Endothelial cell (in vitro differentiated cells): ENCODE data around the gene BCL7A. TPM values are rescaled to one million over a fixed set of nuclear protein-coding genes. Genes with fewer than 3 reads are reported as not detected.
"Not testable (repeated sequence)": the region's sequence is repeated elsewhere in the genome, so short reads cannot be mapped to it uniquely, and the experiment has no call there.

Experiments
- DNase-seq: peaks from one replicate; pipeline ENCODE4 v3.0.0; 2021; ENCODE audit warnings: low spot score
- H3K27ac Mint-ChIP-seq: one replicate; pipeline ENCODE4 v1.8.0; 2021; ENCODE audit warnings: mixed read lengths, inconsistent platforms; ENCODE audit not compliant: unreplicated experiment
- H3K27me3 Mint-ChIP-seq: one replicate; pipeline ENCODE4 v1.8.0; 2021; ENCODE audit warnings: mild to moderate bottlenecking, moderate library complexity, mixed read lengths, inconsistent platforms; ENCODE audit not compliant: unreplicated experiment
- H3K36me3 Mint-ChIP-seq: one replicate; pipeline ENCODE4 v1.8.0; 2021; ENCODE audit warnings: mild to moderate bottlenecking, low read depth, mixed read lengths, inconsistent platforms; ENCODE audit not compliant: unreplicated experiment
- H3K4me1 Mint-ChIP-seq: one replicate; pipeline ENCODE4 v1.8.0; 2021; ENCODE audit warnings: mild to moderate bottlenecking, mixed read lengths, inconsistent platforms; ENCODE audit not compliant: unreplicated experiment
- H3K4me3 Mint-ChIP-seq: one replicate; pipeline ENCODE4 v1.8.0; 2021; ENCODE audit warnings: mild to moderate bottlenecking, mixed read lengths, inconsistent platforms; ENCODE audit not compliant: unreplicated experiment
- H3K9me3 Mint-ChIP-seq: one replicate; pipeline ENCODE4 v1.8.0; 2021; ENCODE audit warnings: mixed read lengths, inconsistent platforms; ENCODE audit not compliant: unreplicated experiment
- CTCF ChIP-seq: fragments of 200-600 bp; sonication (generic); IDR thresholded peaks from one replicate; pipeline ENCODE4 v1.5.0; 2021; ENCODE audit warnings: antibody characterized with exemption; ENCODE audit not compliant: unreplicated experiment
- total RNA-seq: library from RNA; stranded (reverse); fragmentation: NEBNext Ultra II Directional; extraction: Animal tissue kit (Norgen Biotek cat#: 25700); gene quantifications from one replicate; pipeline ENCODE4 v1.2.1, GENCODE V29; 2021; ENCODE audit not compliant: unreplicated experiment

BCL7A gene
- total RNA-seq, 1 donor from 2014 or later: 6.2 TPM

- Mint-ChIP-seq H3K4me1 (no peaks in the 10 kb centered on the region), H3K27ac (no peak overlapping the region), H3K27me3 (peaks cover 2% of the 10 kb centered on the region), H3K4me3 (no peak overlapping the region), H3K36me3 (no peaks in the 10 kb centered on the region), H3K9me3 (no peaks in the 10 kb centered on the region)
- no peak for DNase-seq
- TF ChIP-seq CTCF: no peak
Measured at GRCh38 chr12:121986489-121987245, 35.0 kb upstream of the BCL7A start.

DNA sequence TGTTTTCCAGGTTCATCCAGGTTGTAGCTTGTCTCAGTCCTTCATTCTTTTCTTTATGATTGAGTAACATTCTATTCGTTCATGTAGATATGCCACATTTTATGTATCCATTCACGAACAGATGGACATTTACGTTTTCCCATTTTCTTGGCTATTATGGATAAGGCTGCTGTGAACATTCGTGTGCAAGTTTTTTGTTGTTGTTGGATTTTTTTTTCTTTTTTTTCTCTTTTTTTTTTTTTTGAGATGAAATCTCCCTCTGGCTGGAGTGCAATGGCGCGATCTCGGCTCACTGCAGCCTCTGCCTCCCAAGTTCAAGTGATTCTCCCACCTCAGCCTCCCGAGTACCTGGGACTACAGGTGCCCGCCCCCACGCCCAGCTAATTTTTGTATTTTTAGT lies 33.2 kb upstream of the BCL7A start:
- not testable (repeated sequence) for H3K4me3 Mint-ChIP-seq, H3K27me3 Mint-ChIP-seq, H3K4me1 Mint-ChIP-seq, DNase-seq, H3K9me3 Mint-ChIP-seq, H3K36me3 Mint-ChIP-seq, H3K27ac Mint-ChIP-seq

- Mint-ChIP-seq H3K36me3 (no peaks in the 10 kb centered on the region), H3K4me1 (no peaks in the 10 kb centered on the region), H3K4me3 (no peak overlapping the region), H3K27me3 (peaks cover 2% of the 10 kb centered on the region), H3K27ac (no peak overlapping the region), H3K9me3 (no peaks in the 10 kb centered on the region)
- TF ChIP-seq CTCF: no peak
- DNase-seq: no peak
Measured at GRCh38 chr12:121989276-121990113, 32.2 kb upstream of the BCL7A start.

DNA sequence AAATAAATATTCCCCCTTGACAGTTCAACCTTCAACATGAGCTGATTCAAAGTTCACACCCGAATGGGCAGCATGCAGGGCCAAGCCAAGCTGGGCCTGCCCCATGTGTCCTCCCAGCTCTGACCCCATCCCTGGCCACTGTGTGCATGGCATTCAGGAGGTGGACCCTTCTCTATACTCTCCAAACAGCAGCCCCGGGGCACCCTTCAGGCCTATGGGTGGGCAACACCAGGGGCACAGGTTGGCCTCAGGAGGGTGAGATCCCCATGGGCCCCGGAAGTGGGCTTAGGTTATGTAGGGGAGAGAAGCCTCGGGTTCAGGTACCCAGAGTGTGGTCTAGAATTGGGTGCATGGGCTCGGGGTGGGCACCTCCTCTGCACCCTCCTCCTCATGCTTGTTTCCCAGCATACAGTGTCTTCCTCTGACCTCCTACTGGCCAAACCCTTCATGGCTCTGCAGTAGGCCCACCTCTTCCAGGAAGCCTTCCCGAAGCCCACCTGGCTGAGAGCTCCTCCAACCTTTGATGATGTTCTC lies 31.5 kb upstream of the BCL7A start:
- H3K36me3 Mint-ChIP-seq: no peaks in the 10 kb centered on the region
- no peak overlapping the region for H3K4me3 Mint-ChIP-seq
- H3K9me3 Mint-ChIP-seq: no peaks in the 10 kb centered on the region
- H3K27ac Mint-ChIP-seq: no peak overlapping the region
- TF ChIP-seq CTCF: no peak
- no peaks in the 10 kb centered on the region for H3K4me1 Mint-ChIP-seq
- H3K27me3 Mint-ChIP-seq: peaks cover 2% of the 10 kb centered on the region
- no peak for DNase-seq

- H3K9me3 Mint-ChIP-seq: no peaks in the 10 kb centered on the region
- no peak overlapping the region for H3K4me3 Mint-ChIP-seq
- no peak overlapping the region for H3K27ac Mint-ChIP-seq
- TF ChIP-seq CTCF: no peak
- H3K4me1 Mint-ChIP-seq: no peaks in the 10 kb centered on the region
- H3K36me3 Mint-ChIP-seq: no peaks in the 10 kb centered on the region
- no peak for DNase-seq
- peaks cover 2% of the 10 kb centered on the region for H3K27me3 Mint-ChIP-seq
Measured at GRCh38 chr12:121990692-121991603, 30.7 kb upstream of the BCL7A start.
